ENCODE data around the gene CD79A.

DNA sequence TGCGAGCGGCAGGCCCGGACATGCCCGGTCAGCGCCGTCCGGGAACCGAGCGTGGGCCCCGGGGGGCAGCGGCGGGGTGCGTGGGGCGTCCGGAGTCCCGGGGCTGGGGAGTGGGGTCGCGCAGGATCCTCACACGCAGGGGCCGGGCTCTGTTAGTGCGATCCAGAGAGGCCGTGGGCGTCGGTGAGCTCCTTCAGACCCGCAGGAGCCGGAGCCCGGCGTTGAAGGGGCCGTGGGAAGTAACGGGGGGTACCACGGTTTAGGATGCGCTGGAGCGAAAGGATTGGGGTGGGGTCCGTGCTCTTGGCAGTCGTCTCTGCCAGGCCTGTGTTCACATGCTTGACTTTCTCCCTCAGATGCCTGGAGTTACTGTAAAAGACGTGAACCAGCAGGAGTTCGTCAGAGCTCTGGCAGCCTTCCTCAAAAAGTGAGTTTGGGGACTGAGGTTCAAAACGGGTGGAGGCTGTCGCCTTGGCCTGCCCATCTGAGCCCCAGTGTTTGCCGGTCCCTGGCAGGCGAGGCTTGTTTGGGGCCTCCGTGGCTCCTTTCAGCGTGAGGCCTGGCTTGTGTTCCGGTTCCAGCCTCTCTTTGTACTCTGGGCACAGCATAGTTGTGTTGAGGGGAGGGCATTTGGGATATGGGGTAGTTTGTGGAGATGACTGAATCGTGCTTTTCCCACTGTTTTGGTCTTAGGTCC lies 16.5 kb upstream of the CD79A start:
- TF ChIP-seq SIN3A (IDR thresholded peaks at IDR 0.05; ENCODE audit: borderline replicate concordance, insufficient read depth, low read length) (no peak), POLR2AphosphoS5 (IDR thresholded peaks at IDR 0.05; ENCODE audit: low read depth, low read length) (no peak; the same call in 1 of the 2 replicates), TAF1 (IDR thresholded peaks at IDR 0.05; ENCODE audit: borderline replicate concordance, insufficient read depth, low read length) (peak; percentile 24; the same call in 1 of the 2 replicates), FOXP2 (optimal IDR thresholded peaks at IDR 0.05; ENCODE audit: borderline replicate concordance, extremely low read depth, extremely low read length, insufficient read depth) (no peak)
- TF ChIP-seq, protein P1, sequence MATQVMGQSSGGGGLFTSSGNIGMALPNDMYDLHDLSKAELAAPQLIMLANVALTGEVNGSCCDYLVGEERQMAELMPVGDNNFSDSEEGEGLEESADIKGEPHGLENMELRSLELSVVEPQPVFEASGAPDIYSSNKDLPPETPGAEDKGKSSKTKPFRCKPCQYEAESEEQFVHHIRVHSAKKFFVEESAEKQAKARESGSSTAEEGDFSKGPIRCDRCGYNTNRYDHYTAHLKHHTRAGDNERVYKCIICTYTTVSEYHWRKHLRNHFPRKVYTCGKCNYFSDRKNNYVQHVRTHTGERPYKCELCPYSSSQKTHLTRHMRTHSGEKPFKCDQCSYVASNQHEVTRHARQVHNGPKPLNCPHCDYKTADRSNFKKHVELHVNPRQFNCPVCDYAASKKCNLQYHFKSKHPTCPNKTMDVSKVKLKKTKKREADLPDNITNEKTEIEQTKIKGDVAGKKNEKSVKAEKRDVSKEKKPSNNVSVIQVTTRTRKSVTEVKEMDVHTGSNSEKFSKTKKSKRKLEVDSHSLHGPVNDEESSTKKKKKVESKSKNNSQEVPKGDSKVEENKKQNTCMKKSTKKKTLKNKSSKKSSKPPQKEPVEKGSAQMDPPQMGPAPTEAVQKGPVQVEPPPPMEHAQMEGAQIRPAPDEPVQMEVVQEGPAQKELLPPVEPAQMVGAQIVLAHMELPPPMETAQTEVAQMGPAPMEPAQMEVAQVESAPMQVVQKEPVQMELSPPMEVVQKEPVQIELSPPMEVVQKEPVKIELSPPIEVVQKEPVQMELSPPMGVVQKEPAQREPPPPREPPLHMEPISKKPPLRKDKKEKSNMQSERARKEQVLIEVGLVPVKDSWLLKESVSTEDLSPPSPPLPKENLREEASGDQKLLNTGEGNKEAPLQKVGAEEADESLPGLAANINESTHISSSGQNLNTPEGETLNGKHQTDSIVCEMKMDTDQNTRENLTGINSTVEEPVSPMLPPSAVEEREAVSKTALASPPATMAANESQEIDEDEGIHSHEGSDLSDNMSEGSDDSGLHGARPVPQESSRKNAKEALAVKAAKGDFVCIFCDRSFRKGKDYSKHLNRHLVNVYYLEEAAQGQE (IDR thresholded peaks at IDR 0.05; ENCODE audit: insufficient read depth in 1 of 2, low read depth in 2 of 2, low read length in 2 of 2), result no peak

Measured in PFSK-1 (cell line).